ENCODE measurements around the gene ZNF407. TPM values are rescaled to one million over a fixed set of nuclear protein-coding genes. Genes with fewer than 3 reads are reported as not detected.

The ZNF407 gene
- total and polyA plus RNA-seq, 2 of the 13 experiments (the other 11 are each of a cell fraction or from before 2014, with no cell fraction given), result 2.3 to 8.7 TPM

DNA sequence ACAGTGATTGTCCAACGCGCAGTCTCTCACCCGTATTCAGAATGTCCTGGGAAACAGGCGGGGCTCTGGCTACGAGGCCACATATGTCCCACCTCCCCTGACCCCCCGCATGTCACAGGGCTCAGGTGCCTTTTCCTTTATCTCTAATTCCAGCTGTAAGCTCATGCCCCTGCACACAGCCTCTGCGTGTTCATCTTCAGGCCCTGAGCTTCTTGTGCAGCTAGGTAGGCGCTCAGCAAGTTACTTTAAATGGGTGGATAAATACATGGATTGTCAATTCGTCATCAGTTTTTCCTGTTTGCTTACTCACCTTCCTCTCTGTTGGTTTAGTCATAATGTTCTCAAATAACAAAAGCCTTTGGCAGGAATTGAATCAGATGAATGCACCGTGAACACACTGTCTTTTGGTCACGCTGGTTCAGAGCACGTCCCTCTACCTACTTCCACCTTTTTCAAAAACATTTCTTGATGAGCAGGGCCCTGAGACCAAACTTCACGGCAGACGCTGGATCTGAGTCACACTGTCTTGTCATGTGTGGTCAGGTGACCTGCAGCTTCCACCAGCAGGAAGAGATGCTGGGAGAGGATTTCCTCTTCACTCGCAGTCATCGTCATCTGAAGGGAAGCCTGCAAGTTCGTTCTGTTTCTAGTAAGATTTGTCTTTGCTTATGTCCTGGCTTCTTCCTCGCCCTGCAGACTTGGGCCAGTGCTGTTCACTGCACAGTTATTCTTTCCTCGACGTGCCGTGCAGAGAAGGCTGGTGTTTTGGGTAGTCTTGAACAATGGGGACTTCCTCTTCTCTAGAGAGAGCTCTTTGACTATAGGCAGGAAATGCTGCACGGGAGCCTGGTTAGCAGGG is 473.2 kb downstream of the ZNF407 start (continued):
- TF ChIP-seq LRRFIP1 (CRISPR knock-in tag; conservative IDR thresholded peaks at IDR 0.05) (no peak), FOSL2 (CRISPR knock-in tag; IDR thresholded peaks at IDR 0.05) (peak; percentile 77), MAFK (conservative IDR thresholded peaks at IDR 0.05 in 1 of 2, IDR thresholded peaks at IDR 0.05 in 1 of 2; ENCODE audit: low read length in 2 of 2) (0 out of 4 replicates have a peak, but pooled peaks of 1 of the 2 experiments have one; percentile 17), BHLHE40 (IDR thresholded peaks at IDR 0.05; ENCODE audit: low read length) (peak; percentile 66; the same call in 1 of the 2 replicates), SP140L (CRISPR knock-in tag; IDR thresholded peaks at IDR 0.05; ENCODE audit: borderline replicate concordance) (no peak), POGZ (CRISPR knock-in tag; IDR thresholded peaks at IDR 0.05) (no peak), EEA1 (CRISPR knock-in tag; IDR thresholded peaks at IDR 0.05; ENCODE audit: borderline replicate concordance) (no peak), ASH2L (IDR thresholded peaks at IDR 0.05; ENCODE audit: insufficient read length, low read depth, low read length) (peak; percentile 11), TEAD3 (CRISPR knock-in tag; optimal IDR thresholded peaks at IDR 0.05; ENCODE audit: borderline replicate concordance) (no peak), ZNF574 (CRISPR knock-in tag; IDR thresholded peaks at IDR 0.05) (no peak), HNF1B (CRISPR knock-in tag; IDR thresholded peaks at IDR 0.05) (0 out of 2 replicates have a peak, but pooled peaks have one; percentile 48), ZNF414 (CRISPR knock-in tag; IDR thresholded peaks at IDR 0.05) (0 out of 2 replicates have a peak, but pooled peaks have one; percentile 28), JDP2 (CRISPR knock-in tag; IDR thresholded peaks at IDR 0.05; ENCODE audit: borderline replicate concordance) (no peak), MAFF (IDR thresholded peaks at IDR 0.05; ENCODE audit: low read depth, low read length) (peak; percentile 23; the same call in 1 of the 2 replicates), SP1 (IDR thresholded peaks at IDR 0.05) (no peak), SP1 (CRISPR knock-in tag; IDR thresholded peaks at IDR 0.05) (no peak)
- TF ChIP-seq, protein P1, sequence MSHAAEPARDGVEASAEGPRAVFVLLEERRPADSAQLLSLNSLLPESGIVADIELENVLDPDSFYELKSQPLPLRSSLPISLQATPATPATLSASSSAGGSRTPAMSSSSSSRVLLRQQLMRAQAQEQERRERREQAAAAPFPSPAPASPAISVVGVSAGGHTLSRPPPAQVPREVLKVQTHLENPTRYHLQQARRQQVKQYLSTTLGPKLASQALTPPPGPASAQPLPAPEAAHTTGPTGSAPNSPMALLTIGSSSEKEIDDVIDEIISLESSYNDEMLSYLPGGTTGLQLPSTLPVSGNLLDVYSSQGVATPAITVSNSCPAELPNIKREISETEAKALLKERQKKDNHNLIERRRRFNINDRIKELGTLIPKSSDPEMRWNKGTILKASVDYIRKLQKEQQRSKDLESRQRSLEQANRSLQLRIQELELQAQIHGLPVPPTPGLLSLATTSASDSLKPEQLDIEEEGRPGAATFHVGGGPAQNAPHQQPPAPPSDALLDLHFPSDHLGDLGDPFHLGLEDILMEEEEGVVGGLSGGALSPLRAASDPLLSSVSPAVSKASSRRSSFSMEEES (CRISPR knock-in tag; IDR thresholded peaks at IDR 0.05), result peak; percentile 55; the same call in 1 of the 2 replicates
